ENCODE data around the gene WDR64.

The WDR64 gene

DNA sequence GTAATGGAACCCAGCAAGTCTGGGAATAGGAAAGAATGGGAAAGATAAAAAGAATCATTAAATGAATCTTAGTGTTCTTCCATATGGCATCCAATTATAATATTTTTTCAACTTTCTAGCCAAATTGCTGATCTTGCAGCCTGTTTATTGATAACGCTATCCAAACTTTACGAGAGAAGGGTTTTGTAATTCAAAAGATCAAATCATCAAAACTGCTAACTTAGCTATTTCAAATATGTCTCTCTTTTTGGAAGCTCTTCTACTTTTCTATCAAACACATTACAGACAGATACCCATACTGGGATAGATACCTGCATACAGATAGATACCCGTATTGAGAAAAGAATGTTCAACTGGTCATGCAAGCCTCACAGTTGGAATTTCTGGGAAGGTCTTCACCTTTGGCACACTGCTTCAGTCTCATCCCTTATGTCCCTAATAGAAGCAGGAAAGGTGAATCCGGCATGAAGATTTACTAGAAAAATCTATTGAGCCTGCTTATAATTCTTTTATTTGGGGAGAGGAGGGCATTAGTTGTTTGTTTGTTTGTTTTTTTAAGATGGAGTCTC is 120.9 kb downstream of the WDR64 start:
- Histone ChIP-seq H3K36me3 (replicated peaks; ENCODE audit: low read depth, low read length) (no peaks in the 10 kb centered on the region), H3K4me3 (ENCODE audit: low read length) (no peak overlapping the region), H3K4me1 (ENCODE audit: low read length) (peaks cover 20% of the 10 kb centered on the region), H3K79me2 (ENCODE audit: low read length) (no peaks in the 10 kb centered on the region), H4K20me1 (ENCODE audit: insufficient read depth, low read length) (no peaks in the 10 kb centered on the region), H3K27me3 (ENCODE audit: low read depth, low read length) (peaks cover 51% of the 10 kb centered on the region), H3K4me2 (ENCODE audit: low read length) (no peak overlapping the region), H3K9me3 (ENCODE audit: insufficient read depth, low read length) (no peaks in the 10 kb centered on the region; the same call in 1 of the 2 replicates), H3K9ac (ENCODE audit: low read length) (no peak overlapping the region), H3K27ac (ENCODE audit: low read length) (no peak overlapping the region), H2AFZ (ENCODE audit: low read depth, low read length) (no peak overlapping the region)
- TF ChIP-seq, protein P1, sequence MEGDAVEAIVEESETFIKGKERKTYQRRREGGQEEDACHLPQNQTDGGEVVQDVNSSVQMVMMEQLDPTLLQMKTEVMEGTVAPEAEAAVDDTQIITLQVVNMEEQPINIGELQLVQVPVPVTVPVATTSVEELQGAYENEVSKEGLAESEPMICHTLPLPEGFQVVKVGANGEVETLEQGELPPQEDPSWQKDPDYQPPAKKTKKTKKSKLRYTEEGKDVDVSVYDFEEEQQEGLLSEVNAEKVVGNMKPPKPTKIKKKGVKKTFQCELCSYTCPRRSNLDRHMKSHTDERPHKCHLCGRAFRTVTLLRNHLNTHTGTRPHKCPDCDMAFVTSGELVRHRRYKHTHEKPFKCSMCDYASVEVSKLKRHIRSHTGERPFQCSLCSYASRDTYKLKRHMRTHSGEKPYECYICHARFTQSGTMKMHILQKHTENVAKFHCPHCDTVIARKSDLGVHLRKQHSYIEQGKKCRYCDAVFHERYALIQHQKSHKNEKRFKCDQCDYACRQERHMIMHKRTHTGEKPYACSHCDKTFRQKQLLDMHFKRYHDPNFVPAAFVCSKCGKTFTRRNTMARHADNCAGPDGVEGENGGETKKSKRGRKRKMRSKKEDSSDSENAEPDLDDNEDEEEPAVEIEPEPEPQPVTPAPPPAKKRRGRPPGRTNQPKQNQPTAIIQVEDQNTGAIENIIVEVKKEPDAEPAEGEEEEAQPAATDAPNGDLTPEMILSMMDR (IDR thresholded peaks at IDR 0.05; ENCODE audit: low read depth, low read length): no peak
- no peak for TF ChIP-seq EZH2phosphoT487 (IDR thresholded peaks at IDR 0.05; ENCODE audit: low read depth)

DNA sequence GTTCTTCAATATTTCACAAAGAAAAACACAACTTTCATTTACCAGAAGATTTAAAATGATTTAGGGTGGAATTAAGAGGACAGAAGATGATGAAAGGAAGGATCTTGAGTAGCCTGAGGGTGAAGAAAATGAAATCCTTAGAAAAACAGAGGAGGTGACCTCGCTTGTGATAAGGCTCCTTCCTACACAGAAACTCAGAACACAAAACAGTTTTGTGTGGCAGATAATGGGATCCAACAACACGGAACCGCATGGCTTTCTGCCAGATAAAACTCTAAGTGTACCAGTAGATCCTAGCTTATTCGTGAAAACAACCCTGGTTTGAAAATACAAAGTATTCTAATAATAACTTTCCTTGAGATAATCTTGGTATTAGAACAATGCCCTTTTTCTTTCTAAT is 121.9 kb downstream of the WDR64 start:
- H3K4me3 ChIP-seq (ENCODE audit: low read length): no peak overlapping the region
- peaks cover 20% of the 10 kb centered on the region for H3K4me1 ChIP-seq (ENCODE audit: low read length)
- H3K36me3 ChIP-seq (replicated peaks; ENCODE audit: low read depth, low read length): no peaks in the 10 kb centered on the region
- H4K20me1 ChIP-seq (ENCODE audit: insufficient read depth, low read length): no peaks in the 10 kb centered on the region
- TF ChIP-seq, protein P1 (IDR thresholded peaks at IDR 0.05; ENCODE audit: low read depth, low read length): no peak
- TF ChIP-seq EZH2phosphoT487 (IDR thresholded peaks at IDR 0.05; ENCODE audit: low read depth): no peak
- no peak overlapping the region for H2AFZ ChIP-seq (ENCODE audit: low read depth, low read length)
- H3K9me3 ChIP-seq (ENCODE audit: insufficient read depth, low read length): no peaks in the 10 kb centered on the region; the same call in 1 of the 2 replicates
- H3K9ac ChIP-seq (ENCODE audit: low read length): no peak overlapping the region
- H3K4me2 ChIP-seq (ENCODE audit: low read length): no peak overlapping the region
- no peaks in the 10 kb centered on the region for H3K79me2 ChIP-seq (ENCODE audit: low read length)
- no peak overlapping the region for H3K27ac ChIP-seq (ENCODE audit: low read length)
- peaks cover 43% of the 10 kb centered on the region for H3K27me3 ChIP-seq (ENCODE audit: low read depth, low read length)

DNA sequence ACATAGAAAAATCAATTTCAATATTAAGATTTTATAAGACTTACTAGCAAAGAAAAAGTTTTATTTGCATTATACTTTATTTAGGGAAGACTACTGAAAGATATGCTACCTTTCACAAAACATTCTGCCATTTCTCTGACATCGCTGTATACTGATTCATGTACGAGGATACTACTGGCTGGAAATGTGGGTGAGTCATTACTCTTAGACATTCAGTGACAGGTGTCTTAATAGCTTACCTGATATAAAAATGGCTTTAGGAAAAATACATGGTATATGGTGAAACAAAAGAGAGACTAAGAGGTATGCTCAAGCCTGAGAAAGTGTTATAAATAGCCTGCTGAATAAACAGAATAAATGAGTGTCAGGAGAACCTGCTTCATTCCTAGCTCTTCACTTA is 122.9 kb downstream of the WDR64 start:
- H3K79me2 ChIP-seq (ENCODE audit: low read length): no peaks in the 10 kb centered on the region
- peaks cover 32% of the 10 kb centered on the region for H3K27me3 ChIP-seq (ENCODE audit: low read depth, low read length)
- H2AFZ ChIP-seq (ENCODE audit: low read depth, low read length): no peak overlapping the region
- no peaks in the 10 kb centered on the region for H4K20me1 ChIP-seq (ENCODE audit: insufficient read depth, low read length)
- TF ChIP-seq, protein P1 (IDR thresholded peaks at IDR 0.05; ENCODE audit: low read depth, low read length): no peak
- TF ChIP-seq EZH2phosphoT487 (IDR thresholded peaks at IDR 0.05; ENCODE audit: low read depth): no peak
- no peak overlapping the region for H3K27ac ChIP-seq (ENCODE audit: low read length)
- H3K4me3 ChIP-seq (ENCODE audit: low read length): no peak overlapping the region
- H3K9me3 ChIP-seq (ENCODE audit: insufficient read depth, low read length): no peaks in the 10 kb centered on the region
- H3K4me2 ChIP-seq (ENCODE audit: low read length): no peak overlapping the region
- H3K9ac ChIP-seq (ENCODE audit: low read length): no peak overlapping the region
- H3K4me1 ChIP-seq (ENCODE audit: low read length): peaks cover 19% of the 10 kb centered on the region
- H3K36me3 ChIP-seq (replicated peaks; ENCODE audit: low read depth, low read length): no peaks in the 10 kb centered on the region

DNA sequence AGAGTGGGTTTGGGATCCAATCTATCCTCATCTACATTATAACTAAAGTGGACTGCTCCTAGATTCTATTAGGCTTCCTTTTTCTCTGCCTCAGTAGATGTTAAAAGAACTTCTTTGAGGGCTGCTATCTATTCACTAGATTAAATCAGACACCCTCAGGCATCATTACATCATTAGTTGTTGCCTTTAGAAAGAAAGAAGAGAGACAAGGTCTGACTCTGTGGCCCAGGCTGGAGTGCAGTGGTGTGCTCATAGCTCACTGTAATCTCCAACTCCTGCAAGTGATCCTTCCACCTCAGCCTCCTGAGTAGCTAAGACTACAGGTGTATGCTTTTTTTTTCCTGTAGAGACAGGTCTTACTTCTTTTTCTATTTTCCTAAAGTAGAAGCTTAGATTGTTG is 124.8 kb downstream of the WDR64 start:
- Histone ChIP-seq H3K9ac (ENCODE audit: low read length) (no peak overlapping the region), H3K4me3 (ENCODE audit: low read length) (no peak overlapping the region), H2AFZ (ENCODE audit: low read depth, low read length) (no peak overlapping the region), H3K27ac (ENCODE audit: low read length) (no peak overlapping the region), H3K4me2 (ENCODE audit: low read length) (no peak overlapping the region), H3K4me1 (ENCODE audit: low read length) (0 out of 2 replicates have a peak, but pooled peaks cover 4% of the 10 kb centered on the region), H3K36me3 (replicated peaks; ENCODE audit: low read depth, low read length) (no peaks in the 10 kb centered on the region), H4K20me1 (ENCODE audit: insufficient read depth, low read length) (no peaks in the 10 kb centered on the region), H3K79me2 (ENCODE audit: low read length) (no peaks in the 10 kb centered on the region), H3K9me3 (ENCODE audit: insufficient read depth, low read length) (no peaks in the 10 kb centered on the region), H3K27me3 (ENCODE audit: low read depth, low read length) (peaks cover 27% of the 10 kb centered on the region)
- TF ChIP-seq, protein P1 (IDR thresholded peaks at IDR 0.05; ENCODE audit: low read depth, low read length): no peak
- TF ChIP-seq EZH2phosphoT487 (IDR thresholded peaks at IDR 0.05; ENCODE audit: low read depth): no peak

Measured in OCI-LY3 (cell line).